Left ventricle myocardium inferior (tissue), 1 donor: ENCODE data around the gene PTH2. TPM values are rescaled to one million over a fixed set of nuclear protein-coding genes. Genes with fewer than 3 reads are reported as not detected.

ENCODE experiments used
- DNase-seq: peaks from one replicate; pipeline ENCODE4 v3.0.0-alpha.2; 2020
- H3K27ac ChIP-seq: fragments of 200-600 bp; replicated peaks from 2 replicates; pipeline ENCODE4 v1.8.0; 2021
- H3K27me3 ChIP-seq: fragments of 200-600 bp; 2 replicates; pipeline ENCODE4 v1.8.0; 2021; ENCODE audit warnings: low read depth
- H3K36me3 ChIP-seq: fragments of 200-600 bp; 2 replicates; pipeline ENCODE4 v1.8.0; 2021
- H3K4me1 ChIP-seq: fragments of 200-600 bp; 2 replicates; pipeline ENCODE4 v1.8.0; 2021
- H3K4me3 ChIP-seq: fragments of 200-600 bp; 2 replicates; pipeline ENCODE4 v1.8.0; 2021; ENCODE audit warnings: mild to moderate bottlenecking, moderate library complexity
- H3K9me3 ChIP-seq: fragments of 200-600 bp; replicated peaks from 2 replicates; pipeline ENCODE4 v1.8.0; 2021
- CTCF ChIP-seq: fragments of 200-600 bp; IDR thresholded peaks from 2 replicates; pipeline ENCODE4 v1.8.0; 2021; ENCODE audit warnings: antibody characterized with exemption, mild to moderate bottlenecking, borderline replicate concordance
- intact Hi-C: fragments of 100-400 bp; cut with micrococcal nuclease; formaldehyde crosslinking; loops from one replicate; pipeline ENCODE4 v1.11.0; 2022
- total RNA-seq: library from RNA; stranded (reverse); fragmentation: NEBNext Ultra II Directional; extraction: Animal tissue kit (Norgen Biotek cat#: 25700); gene quantifications from one replicate; pipeline ENCODE4 v1.2.1, GENCODE V29; 2021
- donor health status: DM: no; HTN: yes; CAD: no; lungs with severe emphysema.

PTH2 gene
- total RNA-seq, 1 donor from 2014 or later: not detected

- no peaks in the 10 kb centered on the region for H3K9me3 ChIP-seq
- peak within 1 kb of the TSS; percentile 70 for H3K4me3 ChIP-seq
- peak within 1 kb of the TSS; percentile 99 for H3K27ac ChIP-seq
- DNase-seq: peak; percentile 98
- H3K36me3 ChIP-seq: peaks cover 11% of the 10 kb centered on the region
- no peaks in the 10 kb centered on the region for H3K27me3 ChIP-seq
- no peak for TF ChIP-seq CTCF
- H3K4me1 ChIP-seq: peaks cover 54% of the 10 kb centered on the region
- intact Hi-C loops: no loop called here
Measured at GRCh38 chr19:49453013-49453756, 29.9 kb upstream of the PTH2 start, which contains the start of gene ALDH16A1. Gene ALDH16A1 (plus strand): TSS chr19:49453225. CDS start chr19:49453332, 107 bp downstream.

- no peaks in the 10 kb centered on the region for H3K27me3 ChIP-seq
- H3K4me3 ChIP-seq: peak within 1 kb of the TSS; percentile 70
- no peaks in the 10 kb centered on the region for H3K9me3 ChIP-seq
- peak within 1 kb of the TSS; percentile 99 for H3K27ac ChIP-seq
- peak; percentile 96 for DNase-seq
- peaks cover 46% of the 10 kb centered on the region for H3K4me1 ChIP-seq
- peaks cover 20% of the 10 kb centered on the region for H3K36me3 ChIP-seq
- intact Hi-C loops: no loop called here
- peak; percentile 46 for TF ChIP-seq CTCF
Measured at GRCh38 chr19:49451430-49452181, 28.4 kb upstream of the PTH2 start, which contains the start of gene PIH1D1. Gene PIH1D1 (minus strand): TSS chr19:49451814. CDS start chr19:49451574, 240 bp downstream.

- no peak for DNase-seq
- intact Hi-C loops: no loop called here
- no peak overlapping the region for H3K27ac ChIP-seq
Measured at GRCh38 chr19:49450405-49450804, 27.2 kb upstream of the PTH2 start.

GRCh38 chr19:49448432-49448786 lies 25.2 kb upstream of the PTH2 start:
- intact Hi-C loops: loop anchor here (10.0 kb wide), 1 partner anchor 54 kb away; no protein-coding TSS in a partner anchor

More at GRCh38 chr19:49450405-49450804, 27.2 kb upstream of the PTH2 start:
- H3K27me3 ChIP-seq: no peaks in the 10 kb centered on the region
- H3K4me1 ChIP-seq: peaks cover 42% of the 10 kb centered on the region
- H3K9me3 ChIP-seq: no peaks in the 10 kb centered on the region
- H3K4me3 ChIP-seq: peak overlapping the region; percentile 70
- H3K36me3 ChIP-seq: peaks cover 20% of the 10 kb centered on the region
- TF ChIP-seq CTCF: no peak

More at GRCh38 chr19:49448432-49448786, 25.2 kb upstream of the PTH2 start:
- H3K4me1 ChIP-seq: peaks cover 35% of the 10 kb centered on the region
- H3K4me3 ChIP-seq: no peak overlapping the region
- no peaks in the 10 kb centered on the region for H3K9me3 ChIP-seq
- H3K27me3 ChIP-seq: no peaks in the 10 kb centered on the region
- H3K27ac ChIP-seq: no peak overlapping the region
- no peak for TF ChIP-seq CTCF
- DNase-seq: no peak
- peaks cover 20% of the 10 kb centered on the region for H3K36me3 ChIP-seq
